NCI-H82 (cell line): ENCODE data around the gene SEC14L2.
"Not testable (repeated sequence)": the region's sequence is repeated elsewhere in the genome, so short reads cannot be mapped to it uniquely, and the experiment has no call there.

ENCODE experiments used
- DNase-seq: peaks from one replicate; lab custom pipeline; 2025; lab: John Stamatoyannopoulos, UW

Gene SEC14L2

DNA sequence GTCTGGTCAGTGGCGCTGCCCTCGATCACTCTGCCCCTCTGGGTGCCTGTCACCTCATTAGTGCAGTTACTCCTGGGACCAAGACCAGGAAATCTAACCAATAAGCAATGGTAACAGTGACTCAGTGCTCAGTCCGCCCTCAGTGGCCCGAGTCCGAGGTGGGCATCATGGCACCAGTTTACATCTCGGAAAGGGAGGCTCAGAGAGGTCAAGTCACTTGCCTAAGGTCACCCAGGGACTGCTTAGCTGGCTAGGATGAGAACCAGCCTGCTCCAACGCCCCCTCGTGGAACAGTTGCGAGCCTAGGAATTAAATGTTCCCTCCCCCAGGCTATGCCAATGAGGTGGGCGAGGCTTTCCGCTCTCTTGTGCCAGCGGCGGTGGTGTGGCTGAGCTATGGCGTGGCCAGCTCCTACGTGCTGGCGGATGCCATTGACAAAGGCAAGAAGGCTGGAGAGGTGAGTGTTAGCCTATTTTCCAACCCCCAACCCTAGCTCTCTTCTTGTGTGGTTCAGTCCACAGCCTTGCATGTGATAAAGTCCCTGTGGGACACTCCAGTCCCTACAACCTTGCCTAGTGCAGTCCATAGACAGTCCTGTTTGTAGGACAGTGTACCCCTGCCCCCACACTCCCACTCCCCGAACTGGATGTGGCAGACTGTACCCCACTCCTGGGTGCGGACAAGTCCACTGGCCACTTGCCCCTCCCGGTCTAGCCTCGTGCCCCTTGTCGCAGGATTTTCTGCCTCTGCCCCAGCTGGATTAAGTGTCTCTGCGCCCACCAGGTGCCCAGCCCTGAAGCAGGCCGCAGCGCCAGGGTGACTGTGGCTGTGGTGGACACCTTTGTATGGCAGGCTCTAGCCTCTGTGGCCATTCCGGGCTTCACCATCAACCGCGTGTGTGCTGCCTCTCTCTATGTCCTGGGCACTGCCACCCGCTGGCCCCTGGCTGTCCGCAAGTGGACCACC is 29.9 kb downstream of the SEC14L2 start:
- DNase-seq: peak; percentile 85

DNA sequence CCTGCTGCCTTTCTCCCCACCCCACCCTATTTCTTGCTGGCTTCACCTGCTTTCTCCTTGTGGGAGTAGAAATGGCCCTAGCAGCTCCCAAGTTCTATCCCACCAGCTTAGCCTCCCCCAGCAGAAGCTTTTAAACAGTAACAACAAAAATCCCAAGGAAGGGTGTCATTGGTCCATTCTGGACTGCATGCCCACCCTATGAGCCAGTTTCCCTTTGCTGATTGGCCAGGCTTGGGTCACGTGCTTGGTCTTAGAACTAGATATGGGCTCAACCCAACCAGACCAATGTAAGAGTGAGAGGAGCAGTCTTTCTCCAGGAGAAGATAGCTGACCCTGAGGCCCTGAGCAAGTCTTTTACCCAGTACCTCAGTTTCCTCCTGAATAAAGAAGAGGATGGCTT is 31.1 kb downstream of the SEC14L2 start:
- peak; percentile 7 for DNase-seq

- peak; percentile 15 for DNase-seq
These were observed 33.1 kb downstream of the SEC14L2 start for GRCh38 chr22:30429887-30430286.

DNA sequence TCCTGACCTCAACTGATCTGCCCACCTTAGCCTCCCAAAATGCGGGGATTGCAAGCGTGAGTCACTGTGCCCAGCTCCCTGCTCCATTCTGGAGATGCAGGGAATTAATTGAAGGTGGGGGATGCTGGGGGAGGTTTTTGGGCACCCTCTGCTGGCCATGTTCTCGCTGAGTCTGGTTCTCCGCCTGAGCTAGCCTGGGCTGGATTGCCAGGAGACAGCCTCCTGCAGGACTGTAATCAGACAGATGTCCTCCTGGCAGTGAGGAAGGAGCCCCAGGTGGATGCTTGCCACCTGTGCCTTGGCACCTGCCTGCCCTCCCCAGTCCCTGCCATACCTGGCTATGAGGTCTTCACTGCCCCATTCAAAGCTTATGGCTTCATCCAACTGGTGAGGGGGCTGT is 34.1 kb downstream of the SEC14L2 start:
- peak; percentile 22 for DNase-seq

- no peak for DNase-seq
These were observed 35.3 kb downstream of the SEC14L2 start for GRCh38 chr22:30432096-30432495.

GRCh38 chr22:30432520-30432919 is 35.7 kb downstream of the SEC14L2 start:
- DNase-seq: no peak

GRCh38 chr22:30433227-30433626 is 36.4 kb downstream of the SEC14L2 start:
- DNase-seq: no peak

DNA sequence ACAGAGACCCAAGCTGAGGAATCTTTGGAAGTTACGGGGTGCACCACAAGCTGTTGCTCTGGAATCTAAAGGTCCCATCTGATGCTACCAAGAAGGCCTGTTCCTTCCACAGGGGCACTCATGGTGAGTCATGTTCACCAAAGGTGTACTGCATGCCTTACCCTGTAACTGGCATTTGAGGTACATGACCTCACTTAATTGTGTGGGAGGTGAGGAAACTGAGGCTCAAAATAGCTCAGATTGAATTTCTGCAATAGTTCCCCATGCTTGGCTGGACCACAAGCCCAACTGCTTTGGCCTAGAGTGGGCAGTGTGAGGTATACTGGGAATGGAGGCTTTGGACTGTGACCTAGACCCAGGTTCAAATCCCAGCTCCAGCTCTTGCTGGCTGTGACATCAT is 37.0 kb downstream of the SEC14L2 start:
- no peak for DNase-seq

- DNase-seq: no peak
These were observed 38.0 kb downstream of the SEC14L2 start for GRCh38 chr22:30434843-30435242.

DNA sequence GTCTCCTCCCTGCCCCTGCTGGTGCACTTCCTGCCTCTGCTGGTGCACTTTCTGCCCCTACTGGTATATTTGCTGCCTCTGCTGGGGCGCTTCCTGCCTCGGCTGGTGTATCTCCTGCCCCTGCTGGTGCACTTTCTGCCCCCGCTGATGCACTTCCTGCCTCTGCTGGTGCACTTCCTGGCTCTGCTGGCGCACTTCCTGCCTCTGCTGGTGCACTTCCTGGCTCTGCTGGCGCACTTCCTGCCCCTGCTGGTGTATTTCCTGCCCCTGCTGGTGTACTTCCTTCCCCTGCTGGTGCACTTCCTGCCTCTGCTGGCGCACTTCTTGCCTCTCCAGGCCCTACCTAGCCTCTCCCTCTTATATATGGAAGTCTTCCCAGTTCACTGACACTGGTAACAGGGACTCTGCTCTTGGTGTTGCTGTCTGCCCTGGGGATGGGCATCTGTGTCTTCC is 38.9 kb downstream of the SEC14L2 start:
- DNase-seq: peak; percentile 26

DNA sequence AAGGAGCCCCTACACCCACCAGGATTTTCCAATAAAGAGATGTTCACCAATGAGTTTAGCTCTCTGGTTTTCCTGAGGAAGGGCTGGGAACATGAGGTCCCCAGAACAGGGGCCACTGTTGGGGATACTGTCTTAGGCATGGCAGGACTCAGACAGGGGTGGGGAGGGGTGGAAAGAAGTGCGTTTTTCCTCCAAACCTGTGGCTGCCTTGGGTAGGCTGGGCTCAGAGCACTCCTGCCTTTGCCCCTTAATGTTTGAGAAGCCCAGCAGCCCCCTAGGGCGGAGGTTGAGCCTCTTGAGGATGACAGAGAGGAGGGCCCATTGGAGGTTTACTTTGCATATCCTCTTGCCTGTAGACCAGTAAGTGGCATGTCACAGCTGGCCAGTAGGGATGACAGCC is 39.4 kb downstream of the SEC14L2 start:
- no peak for DNase-seq

DNA sequence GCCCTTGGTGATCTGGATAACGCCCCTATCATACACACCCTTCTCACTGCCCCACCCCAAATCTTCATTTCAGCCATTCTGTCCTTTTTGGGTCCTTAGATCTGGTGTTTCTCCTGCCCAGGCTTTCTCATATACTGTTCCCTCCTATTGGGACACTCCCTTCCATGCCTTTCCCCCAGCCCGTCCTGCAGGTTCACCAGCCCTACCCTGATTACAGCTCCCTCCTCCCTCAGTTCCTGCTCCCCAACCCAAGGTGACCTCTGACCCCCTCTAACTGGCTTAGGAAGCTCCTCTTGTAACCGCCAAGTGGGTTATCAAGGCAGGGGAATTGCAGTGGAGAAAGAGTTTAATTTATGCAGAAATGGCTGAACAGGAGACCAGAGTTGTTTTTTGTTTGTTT is 41.7 kb downstream of the SEC14L2 start:
- no peak for DNase-seq

GRCh38 chr22:30439226-30439625 is 42.4 kb downstream of the SEC14L2 start:
- DNase-seq: no peak

- DNase-seq: no peak
These were observed 43.0 kb downstream of the SEC14L2 start for GRCh38 chr22:30439836-30440235.

DNA sequence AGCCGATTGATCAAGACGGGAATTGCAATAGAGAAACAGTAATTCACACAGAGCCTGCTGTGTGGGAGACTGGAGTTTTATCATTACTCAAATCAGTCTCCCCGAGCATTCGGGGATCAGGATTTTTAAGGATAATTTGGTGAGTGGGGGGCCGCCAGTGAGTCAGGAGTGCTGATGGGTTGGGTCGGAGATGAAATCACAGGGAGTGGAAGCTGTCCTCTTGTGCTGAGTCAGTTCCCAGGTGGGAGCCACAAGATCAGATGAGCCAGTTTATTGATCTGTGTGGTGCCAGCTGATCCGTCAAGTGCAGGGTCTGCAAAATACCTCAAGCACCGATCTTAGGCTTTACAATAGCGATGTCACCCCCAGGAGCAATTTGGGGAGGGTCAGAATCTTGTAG is 44.3 kb downstream of the SEC14L2 start:
- no peak for DNase-seq

DNA sequence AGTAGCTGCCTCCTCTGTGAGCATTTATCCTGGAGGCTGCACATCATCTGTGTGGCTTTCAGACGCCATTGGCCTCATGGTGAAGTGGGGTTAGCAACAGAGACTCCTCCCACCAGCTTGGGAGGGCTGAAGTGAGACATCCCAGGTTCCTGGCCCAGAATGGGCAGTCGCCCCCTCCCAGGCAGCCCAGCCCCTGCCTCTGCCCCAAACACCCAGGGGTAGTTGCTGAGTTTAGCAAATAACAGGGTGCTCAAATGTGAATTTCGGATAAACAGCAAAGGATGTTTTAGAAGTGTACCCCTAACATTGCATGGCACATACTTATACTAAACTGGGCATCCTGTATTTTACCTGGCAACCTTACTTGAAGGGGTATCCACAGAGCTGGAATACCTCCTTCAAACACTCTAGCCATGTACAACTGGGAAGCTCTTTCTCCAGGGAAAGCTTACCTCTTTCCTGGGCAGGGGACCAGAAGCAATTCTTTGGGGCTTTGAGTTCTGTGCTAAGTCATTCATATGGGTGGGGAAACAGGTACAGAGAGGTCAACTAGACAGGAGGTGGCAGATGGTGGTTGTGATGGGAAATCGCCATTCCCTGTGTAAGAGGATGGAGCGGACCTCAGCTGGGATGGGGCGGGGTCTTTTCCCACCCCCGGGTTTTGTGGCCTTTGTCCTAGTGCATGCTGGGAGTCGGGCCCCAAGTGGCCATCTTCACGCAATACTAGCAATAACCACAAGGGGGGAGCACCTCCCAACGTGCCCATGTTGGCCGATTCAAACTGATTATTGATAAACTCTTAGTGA is 48.0 kb downstream of the SEC14L2 start:
- peak; percentile 84 for DNase-seq

- no peak for DNase-seq
These were observed 48.8 kb downstream of the SEC14L2 start for GRCh38 chr22:30445438-30446145.

GRCh38 chr22:30447656-30448055 is 50.8 kb downstream of the SEC14L2 start:
- no peak for DNase-seq

- DNase-seq: not testable (repeated sequence)
These were observed 54.7 kb downstream of the SEC14L2 start for GRCh38 chr22:30451488-30451887.

- DNase-seq: no peak
These were observed 56.0 kb downstream of the SEC14L2 start for GRCh38 chr22:30452861-30453260.

DNA sequence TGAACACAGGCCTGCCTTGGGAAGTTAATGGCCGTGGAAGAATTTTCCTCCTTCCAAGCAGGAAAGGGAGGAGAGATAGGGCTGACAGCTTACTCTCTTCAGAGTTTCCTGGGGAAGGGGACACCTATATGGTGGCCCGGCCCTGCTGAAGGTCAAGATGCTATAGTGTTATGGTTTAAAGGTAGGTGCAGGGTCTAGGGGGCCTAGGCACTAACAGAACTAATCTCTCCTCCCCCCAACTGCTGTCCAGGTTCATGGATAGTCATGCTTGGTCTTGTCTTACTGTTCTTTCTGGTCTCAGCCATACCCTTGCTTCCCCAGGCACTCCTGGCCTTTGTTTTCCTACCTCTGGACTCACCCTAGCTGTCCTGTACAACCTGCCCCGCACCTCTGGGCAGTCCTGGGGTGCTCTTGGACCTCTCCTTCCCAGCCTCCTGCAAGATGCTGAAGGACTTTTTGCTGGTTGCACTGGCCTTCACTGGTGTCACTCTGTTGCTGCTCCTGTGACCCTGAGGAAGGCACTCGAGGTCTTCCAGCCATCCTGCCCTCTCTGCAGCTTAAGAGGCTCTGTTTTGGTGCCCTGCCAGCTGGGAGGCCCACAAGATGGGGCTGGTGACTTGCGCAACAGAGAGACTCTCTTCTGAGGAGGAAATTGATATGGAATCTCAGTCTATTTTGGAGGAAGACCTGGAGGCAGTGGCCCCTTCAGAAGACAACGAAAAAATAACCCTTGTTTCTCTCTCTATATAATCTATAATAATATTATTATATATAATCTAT is 57.1 kb downstream of the SEC14L2 start:
- peak; percentile 35 for DNase-seq
